Fibroblast of mammary gland (primary cell): Measurements from ENCODE around the gene GPR176.

ENCODE experiments used
- DNase-seq: peaks from one replicate; pipeline ENCODE4 v3.0.0-alpha.2; 2010; ENCODE audit warnings: low read depth
- H3K4me3 ChIP-seq: 2 replicates; pipeline ENCODE4 v1.5.1; 2011; ENCODE audit warnings: low read depth, mild to moderate bottlenecking, low read length, moderate library complexity; ENCODE audit not compliant: control insufficient read depth
- CTCF ChIP-seq: conservative IDR thresholded peaks from 2 replicates; pipeline ENCODE4 v1.5.1; 2011; ENCODE audit warnings: low read depth, low read length, inconsistent platforms; ENCODE audit not compliant: control insufficient read depth, insufficient read depth

Gene GPR176

GRCh38 chr15:39918688-39919385 is 1.2 kb downstream of the GPR176 start:
- H3K4me3 ChIP-seq = peak overlapping the region; percentile 81
- peak; percentile 74 for DNase-seq
- TF ChIP-seq CTCF = no peak

- no peak for DNase-seq
- no peak overlapping the region for H3K4me3 ChIP-seq
- TF ChIP-seq CTCF = no peak
These were observed 5.1 kb downstream of the GPR176 start for GRCh38 chr15:39914977-39915376.

GRCh38 chr15:39909007-39909406 is 11.1 kb downstream of the GPR176 start:
- DNase-seq = no peak
- TF ChIP-seq CTCF = no peak
- H3K4me3 ChIP-seq = no peak overlapping the region

GRCh38 chr15:39908186-39908585 is 11.9 kb downstream of the GPR176 start:
- peak; percentile 97 for DNase-seq
- TF ChIP-seq CTCF = no peak
- H3K4me3 ChIP-seq = no peak overlapping the region

GRCh38 chr15:39907216-39907615 is 12.8 kb downstream of the GPR176 start:
- H3K4me3 ChIP-seq = no peak overlapping the region
- DNase-seq = no peak
- TF ChIP-seq CTCF = no peak

GRCh38 chr15:39904115-39904514 is 16.0 kb downstream of the GPR176 start:
- H3K4me3 ChIP-seq = no peak overlapping the region
- DNase-seq = no peak
- TF ChIP-seq CTCF = no peak

GRCh38 chr15:39898317-39898716 is 21.7 kb downstream of the GPR176 start:
- H3K4me3 ChIP-seq = no peak overlapping the region
- TF ChIP-seq CTCF = no peak
- no peak for DNase-seq
